Cardiac septum (tissue), 1 donor: ENCODE data around the gene H1-8. TPM values are rescaled to one million over a fixed set of nuclear protein-coding genes. Genes with fewer than 3 reads are reported as not detected.

ENCODE experiments used
- DNase-seq: peaks from one replicate; pipeline ENCODE4 v3.0.0-alpha.2; 2020; ENCODE audit warnings: low spot score
- intact Hi-C: fragments of 100-400 bp; cut with DNase I; formaldehyde crosslinking; loops from one replicate; pipeline ENCODE4 v1.14.0; 2022
- total RNA-seq: library from RNA; stranded (reverse); fragmentation: NEBNext Ultra II Directional; extraction: Animal tissue kit (Norgen Biotek cat#: 25700); gene quantifications from one replicate; pipeline ENCODE4 v1.2.1, GENCODE V29; 2021
- donor health status: DM: no; HTN: no; CAD: no.

The H1-8 gene
- total RNA-seq, 1 donor from 2014 or later = not detected

DNA sequence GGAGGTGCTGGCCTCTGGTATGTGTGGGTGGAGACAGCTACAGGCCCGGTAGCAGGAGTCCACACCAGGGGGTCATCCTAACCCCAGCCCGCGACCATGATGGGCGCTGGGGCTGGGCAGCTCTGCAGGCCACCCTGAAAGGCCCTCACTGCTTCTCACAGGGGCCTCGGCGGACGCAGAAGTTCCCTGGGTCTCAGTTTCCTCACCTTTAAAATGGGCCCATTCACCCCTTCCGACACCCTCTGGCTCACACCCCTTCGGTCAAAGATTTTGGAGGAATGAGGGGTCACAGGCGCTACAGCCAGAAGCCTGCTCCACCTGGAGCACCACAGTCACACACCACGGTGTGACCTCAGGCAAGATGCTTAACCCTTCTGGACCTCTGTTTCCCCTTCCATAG is 55.5 kb downstream of the H1-8 start:
- no peak for DNase-seq
- intact Hi-C loops = no loop called here

- no peak for DNase-seq
Measured at GRCh38 chr3:129599073-129599472, 56.1 kb downstream of the H1-8 start.

DNA sequence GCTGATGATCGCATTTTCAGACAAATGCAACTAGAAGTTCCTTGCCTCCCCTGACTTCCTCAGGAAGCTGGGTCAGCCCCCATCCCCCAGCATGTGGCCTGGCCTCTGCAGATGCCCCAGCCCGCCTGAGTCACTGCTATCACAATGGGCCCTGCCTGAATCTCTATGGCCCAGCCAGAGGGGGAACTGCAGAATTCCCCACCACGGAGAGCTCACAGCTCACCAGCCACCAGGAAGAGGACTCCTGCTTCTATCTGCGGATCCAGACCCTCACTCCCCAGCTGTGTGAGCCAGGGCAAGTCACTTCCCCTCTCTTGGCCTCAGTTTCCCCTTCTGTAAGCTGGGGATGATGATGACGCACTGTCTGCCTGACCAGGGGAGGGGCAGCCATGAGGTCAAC is 56.6 kb downstream of the H1-8 start:
- peak; percentile 91 for DNase-seq
- intact Hi-C loops = loop anchor here (10.0 kb wide), 1 partner anchor 215 kb away; no protein-coding TSS in a partner anchor

More at GRCh38 chr3:129599073-129599472, 56.1 kb downstream of the H1-8 start:
- intact Hi-C loops = no loop called here

GRCh38 chr3:129600348-129600747 is 57.4 kb downstream of the H1-8 start:
- no peak for DNase-seq
- intact Hi-C loops = loop anchor here (10.0 kb wide), 1 partner anchor 216 kb away; no protein-coding TSS in a partner anchor

Other genes starting within 250 kb of the H1-8 start
- 0.16 TPM for gene EFCAB12, start 114.5 kb upstream of the H1-8 start, total RNA-seq
- gene MBD4, start 103.2 kb upstream of the H1-8 start, total RNA-seq = 18.2 TPM
- 11.0 TPM for gene IFT122, start 103.0 kb upstream of the H1-8 start, total RNA-seq
- not detected for gene RHO, start 14.5 kb upstream of the H1-8 start, total RNA-seq
- gene PLXND1, start 63.5 kb downstream of the H1-8 start, total RNA-seq = 54.8 TPM